HG03457 (cell line): ENCODE data around the gene ZG16.
"Not testable (repeated sequence)": the region's sequence is repeated elsewhere in the genome, so short reads cannot be mapped to it uniquely, and the experiment has no call there.

Experiments used
- ATAC-seq: cut with Tn5 transposase; IDR thresholded peaks from one replicate; pipeline ENCODE4 v1.9.1; 2021; ENCODE audit warnings: moderate number of reproducible peaks; ENCODE audit not compliant: unreplicated experiment

The ZG16 gene

DNA sequence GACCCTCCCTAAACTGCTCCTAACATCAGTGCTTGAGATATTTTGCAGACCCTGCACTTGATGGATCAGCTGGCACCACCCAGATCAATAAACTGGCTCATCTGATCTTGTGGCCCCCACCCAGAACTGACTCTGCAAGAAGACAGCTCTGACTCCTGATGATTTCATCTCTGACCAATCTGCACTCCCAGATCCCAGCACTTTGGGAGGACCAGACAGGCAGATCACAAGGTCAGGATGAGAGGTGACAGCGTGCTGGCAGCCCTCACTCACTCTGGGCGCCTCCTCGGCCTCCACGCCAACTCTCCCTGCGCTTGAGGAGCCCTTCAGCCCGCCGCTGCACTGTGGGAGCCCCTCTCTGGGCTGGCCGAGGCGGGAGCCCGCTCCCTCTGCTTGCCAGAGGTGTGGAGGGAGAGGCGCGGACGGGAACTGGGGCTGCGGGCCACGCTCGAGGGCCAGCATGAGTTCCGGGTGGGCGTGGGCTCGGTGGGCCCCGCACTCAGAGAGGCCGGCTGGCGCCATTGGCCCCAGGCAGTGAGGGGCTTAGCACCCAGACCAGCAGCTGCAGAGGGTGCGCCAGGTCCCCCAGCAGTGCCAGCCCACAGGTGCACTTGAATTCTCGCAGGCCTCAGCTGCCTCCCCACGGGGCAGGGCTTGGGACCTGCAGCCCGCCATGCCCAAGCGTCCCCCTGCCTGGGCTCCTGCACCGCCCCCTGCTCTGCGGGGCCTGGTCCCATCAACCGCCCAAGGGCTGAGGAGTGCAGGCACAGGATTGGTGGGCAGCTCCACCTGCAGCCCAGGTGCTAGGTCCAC, 29.9 kb upstream of the ZG16 start:
- no peak for ATAC-seq

DNA sequence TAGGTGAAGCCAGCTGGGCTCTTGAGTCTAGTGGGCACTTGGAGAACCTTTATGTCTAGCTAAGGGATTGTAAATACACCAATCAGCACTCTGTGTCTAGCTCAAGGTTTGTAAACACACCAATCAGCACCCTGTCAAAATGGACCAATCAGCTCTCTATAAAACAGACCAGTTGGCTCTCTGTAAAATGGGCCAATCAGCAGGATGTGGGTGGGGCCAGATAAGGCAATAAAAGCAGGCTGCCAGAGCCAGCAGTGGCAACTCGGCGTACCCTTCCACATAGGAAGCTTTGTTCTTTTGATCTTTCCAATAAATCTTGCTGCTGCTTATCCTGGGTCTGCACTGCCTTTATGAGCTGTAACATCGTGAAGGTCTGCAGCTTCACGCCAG, 29.3 kb upstream of the ZG16 start:
- not testable (repeated sequence) for ATAC-seq

DNA sequence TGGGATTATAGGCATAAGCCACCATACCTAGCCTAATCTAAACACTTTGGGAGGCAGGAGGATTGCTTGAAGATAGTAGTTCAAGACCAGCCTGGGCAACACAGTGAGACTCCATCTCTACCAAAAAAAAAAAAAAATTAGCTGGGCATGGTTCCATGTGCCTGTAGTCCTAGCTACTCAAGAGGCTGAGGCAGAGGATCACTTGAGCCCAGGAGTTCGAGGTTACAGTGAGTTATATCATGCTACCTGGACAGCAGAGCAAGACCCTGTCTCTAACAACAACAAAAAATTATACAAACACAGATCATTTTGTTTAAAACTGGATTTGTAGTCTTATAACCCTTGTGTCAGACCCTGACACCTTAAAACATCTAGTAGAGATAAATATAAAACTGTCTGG, 24.5 kb upstream of the ZG16 start:
- ATAC-seq, result no peak

DNA sequence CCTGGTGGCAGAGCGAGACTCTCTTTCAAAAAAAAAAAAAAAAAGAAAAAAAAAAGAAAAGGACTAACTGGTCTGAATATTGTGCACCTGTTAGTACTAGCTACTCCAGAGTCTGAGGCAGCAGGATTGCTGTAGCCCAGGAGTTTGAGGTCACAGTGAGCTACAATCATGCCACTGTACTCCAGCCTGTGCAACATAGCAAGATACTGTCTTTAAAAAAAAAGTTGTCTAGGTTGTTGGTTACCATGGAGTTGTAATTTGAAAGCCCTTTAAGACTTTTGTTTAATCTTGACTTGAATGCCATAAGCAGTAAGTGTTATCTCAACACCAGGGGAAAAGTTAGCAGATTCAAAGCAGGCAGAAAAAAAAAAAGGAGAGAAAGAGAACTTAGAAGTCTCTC, 21.4 kb upstream of the ZG16 start:
- ATAC-seq, result no peak

DNA sequence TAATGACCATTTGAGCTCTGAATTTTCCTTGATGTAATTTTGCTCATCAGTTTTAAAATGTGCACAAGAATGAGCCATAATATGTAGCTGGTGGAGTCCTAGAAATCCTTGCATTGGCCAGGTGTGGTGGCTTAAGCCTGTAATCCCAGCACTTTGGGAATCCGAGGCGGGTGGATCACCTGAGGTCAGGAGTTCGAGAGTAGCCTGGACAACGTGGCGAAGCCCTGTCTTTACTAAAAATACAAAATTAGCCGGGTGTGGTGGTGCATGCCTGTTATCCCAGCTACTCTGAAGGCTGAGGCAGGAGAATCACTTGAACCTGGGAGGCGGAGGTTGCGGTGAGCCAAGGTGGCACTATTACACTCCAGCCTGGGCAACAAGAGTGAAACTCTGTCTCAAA, 21.0 kb upstream of the ZG16 start:
- ATAC-seq, result not testable (repeated sequence)

GRCh38 chr16:29757950-29758466, 20.0 kb upstream of the ZG16 start:
- no peak for ATAC-seq

GRCh38 chr16:29760567-29761279, 17.3 kb upstream of the ZG16 start:
- no peak for ATAC-seq

DNA sequence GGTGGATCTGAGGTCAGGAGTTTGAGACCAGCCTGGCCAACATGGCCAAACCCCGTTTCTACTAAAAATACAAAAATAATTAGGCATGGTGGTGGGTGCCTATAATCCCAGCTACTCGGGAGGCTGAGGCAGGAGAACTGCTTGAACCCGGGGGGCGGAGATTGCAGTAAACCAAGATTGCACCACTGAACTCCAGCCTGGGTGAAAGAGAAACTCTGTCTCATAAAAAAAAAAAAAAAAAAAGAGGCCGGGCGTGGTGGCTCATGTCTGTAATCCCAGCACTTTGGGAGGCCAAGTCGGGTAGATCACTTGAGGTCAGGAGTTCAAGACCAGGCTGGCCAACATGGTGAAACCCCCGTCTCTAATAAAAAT, 16.8 kb upstream of the ZG16 start:
- ATAC-seq, result not testable (repeated sequence)

DNA sequence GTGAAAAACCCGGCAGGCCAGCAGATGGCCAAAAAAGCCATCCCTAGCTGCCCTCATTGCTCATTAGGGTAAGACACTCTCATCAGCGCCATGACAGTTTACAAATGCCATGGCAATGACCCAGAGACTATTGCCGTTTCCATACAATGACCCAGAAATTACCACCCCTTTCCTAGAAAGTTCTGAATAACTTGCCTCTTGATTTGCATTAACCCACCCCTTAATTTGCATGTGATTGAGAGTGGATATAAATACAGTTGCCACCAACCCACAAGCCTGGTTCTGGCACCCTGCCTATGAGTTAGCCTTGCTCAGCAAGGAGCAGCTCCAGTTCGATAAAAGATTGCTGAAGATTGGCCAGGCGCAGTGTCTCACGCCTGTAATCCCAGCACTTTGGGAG, 16.2 kb upstream of the ZG16 start:
- ATAC-seq, result no peak

GRCh38 chr16:29763326-29763725, 14.7 kb upstream of the ZG16 start:
- no peak for ATAC-seq

DNA sequence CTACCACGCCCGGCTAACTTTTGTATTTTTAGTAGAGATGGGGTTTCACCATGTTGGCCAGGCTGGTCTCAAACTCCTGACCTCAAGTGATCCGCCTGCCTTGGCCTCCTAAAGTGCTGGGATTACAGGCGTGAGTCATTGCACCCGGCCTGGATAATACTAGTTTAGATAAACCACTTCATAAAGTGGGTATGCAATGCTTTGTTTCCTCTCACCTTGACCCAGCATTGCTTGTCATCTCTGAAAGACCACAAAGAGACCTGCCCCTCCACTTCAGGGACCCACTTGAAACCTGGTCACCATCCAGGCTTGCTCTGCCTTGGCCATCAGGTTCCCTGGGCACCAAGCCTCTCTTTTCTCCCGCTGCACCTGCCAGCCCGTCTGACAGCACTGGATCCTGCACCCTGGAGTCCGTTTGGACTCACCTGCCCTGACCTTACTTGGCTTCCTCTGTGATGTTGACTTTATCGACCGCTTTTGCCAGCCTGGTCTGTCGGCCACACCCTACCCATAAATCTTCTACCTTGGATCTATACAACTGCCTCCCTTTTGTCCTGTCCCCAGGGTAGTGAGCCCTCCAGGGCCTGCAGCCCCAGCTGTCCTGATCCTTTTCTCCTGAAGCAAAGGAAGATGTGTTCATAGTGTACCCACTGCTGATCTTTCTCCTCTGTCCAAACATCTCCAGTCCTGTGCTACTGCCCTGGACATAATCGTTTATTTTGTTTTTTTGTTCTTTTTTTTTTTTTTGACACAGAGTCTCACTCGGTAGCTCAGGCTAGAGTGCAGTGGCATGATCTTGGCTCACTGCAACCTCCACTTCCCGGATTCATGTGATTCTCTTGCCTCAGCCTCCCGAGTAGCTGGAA, 12.7 kb upstream of the ZG16 start:
- no peak for ATAC-seq

- ATAC-seq, result no peak
Measured at GRCh38 chr16:29766571-29766970, 11.5 kb upstream of the ZG16 start.

DNA sequence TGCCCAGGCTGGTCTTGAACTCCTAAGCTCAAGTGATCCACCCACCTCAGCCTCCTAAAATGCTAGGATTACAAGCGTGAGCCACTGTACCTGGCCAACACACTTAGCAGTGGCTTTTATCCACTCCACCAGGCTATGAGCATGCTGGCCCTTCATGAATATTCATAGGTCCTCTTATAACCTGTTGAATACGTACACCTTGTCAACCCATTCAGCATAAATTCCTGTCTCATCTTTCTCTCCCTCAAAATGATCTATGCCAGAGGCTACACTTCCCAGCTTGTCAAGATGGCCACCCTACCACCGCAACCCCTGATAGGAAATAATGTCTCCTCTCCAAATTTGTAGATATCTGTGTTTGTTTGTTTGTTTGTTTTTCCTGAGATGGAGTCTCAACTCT, 11.0 kb upstream of the ZG16 start:
- ATAC-seq, result no peak

DNA sequence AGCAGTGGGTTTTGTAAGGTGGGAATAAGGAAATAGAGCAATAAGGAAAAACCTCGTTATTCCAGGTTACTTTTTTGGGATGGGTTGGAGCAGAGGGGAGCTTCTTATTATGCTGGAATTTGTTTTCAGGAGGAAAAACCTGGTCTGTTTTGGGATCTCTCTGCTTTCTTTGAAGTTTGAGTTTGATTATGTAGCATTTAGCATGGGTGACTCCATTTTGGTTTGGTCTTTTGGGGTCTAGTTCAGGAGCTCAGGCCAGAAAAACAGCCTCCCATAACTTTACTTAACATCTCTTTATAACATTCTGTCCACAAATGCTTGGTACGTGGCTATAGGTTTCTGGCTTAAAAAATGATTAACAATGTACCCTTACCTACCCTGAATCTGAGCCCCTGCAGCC, 8.5 kb upstream of the ZG16 start:
- ATAC-seq, result no peak

DNA sequence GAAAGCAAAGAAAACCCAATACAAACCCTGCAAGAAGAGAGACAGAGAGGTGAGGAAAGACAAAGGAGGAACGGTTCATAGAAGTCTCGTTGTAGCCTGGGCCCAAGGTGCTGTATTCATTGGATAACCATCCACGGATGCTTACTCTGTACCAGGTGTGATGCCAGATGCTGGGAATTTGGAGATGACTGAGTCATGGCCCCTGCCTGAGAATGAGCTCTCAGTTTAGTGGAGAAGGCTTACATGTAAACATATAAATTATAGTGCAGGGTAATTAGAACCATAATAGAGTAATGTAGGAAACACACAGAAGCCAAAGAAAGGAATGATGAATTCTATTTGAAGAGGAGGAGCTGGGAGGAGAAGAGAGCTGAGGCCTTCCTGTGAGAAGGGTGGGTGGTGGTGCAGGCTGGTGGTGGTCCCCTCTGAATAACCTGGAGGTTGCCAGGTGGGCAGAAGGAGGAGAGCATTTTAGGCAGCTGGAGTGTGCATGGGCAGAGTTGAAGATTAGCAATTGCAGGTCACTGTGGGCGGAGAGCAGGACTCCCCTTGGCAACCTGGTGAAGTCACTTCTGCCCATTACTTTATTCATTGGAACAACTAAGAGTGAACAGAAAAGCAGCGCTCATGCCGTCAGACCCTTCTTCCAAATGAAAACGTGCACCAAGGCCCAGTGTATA, 7.7 kb upstream of the ZG16 start:
- ATAC-seq, result no peak

DNA sequence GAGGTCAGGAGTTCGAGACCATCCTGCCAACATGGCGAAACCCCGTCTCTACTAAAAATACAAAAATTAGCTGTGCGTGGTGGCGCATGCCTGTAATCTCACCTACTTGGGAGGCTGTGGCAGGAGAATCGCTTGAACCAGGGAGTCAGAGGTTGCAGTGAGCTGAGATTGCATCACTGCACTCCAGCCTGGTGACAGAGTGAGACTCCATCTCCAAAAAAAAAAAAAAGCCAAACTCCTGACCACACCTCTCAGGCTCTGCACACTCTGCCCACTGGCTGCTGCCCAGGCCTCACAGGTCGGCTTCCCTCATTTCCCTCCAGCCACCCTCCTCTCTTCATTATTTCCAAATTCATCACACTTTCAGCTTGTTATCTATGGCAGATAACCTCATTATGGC, 5.7 kb upstream of the ZG16 start:
- ATAC-seq, result not testable (repeated sequence)

DNA sequence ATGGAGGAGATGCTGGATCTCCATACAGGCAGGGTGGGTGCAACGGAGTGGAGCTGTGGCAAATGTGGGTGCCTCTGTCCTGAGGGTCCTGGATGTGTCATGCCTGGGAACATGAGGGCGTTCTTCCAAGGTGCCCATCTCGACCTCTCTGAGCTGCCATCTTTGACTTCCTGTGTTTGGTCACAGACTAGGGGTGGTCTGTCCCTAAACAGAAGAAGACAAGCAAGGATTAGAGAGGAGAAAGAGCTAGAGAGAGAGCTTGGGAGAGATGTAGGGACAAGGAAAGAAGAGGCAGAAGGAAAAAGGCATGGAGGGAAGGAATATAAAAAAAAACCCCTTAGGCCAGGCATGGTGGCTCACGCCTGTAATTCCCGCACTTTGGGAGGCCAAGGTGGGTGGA, 3.3 kb upstream of the ZG16 start:
- no peak for ATAC-seq

DNA sequence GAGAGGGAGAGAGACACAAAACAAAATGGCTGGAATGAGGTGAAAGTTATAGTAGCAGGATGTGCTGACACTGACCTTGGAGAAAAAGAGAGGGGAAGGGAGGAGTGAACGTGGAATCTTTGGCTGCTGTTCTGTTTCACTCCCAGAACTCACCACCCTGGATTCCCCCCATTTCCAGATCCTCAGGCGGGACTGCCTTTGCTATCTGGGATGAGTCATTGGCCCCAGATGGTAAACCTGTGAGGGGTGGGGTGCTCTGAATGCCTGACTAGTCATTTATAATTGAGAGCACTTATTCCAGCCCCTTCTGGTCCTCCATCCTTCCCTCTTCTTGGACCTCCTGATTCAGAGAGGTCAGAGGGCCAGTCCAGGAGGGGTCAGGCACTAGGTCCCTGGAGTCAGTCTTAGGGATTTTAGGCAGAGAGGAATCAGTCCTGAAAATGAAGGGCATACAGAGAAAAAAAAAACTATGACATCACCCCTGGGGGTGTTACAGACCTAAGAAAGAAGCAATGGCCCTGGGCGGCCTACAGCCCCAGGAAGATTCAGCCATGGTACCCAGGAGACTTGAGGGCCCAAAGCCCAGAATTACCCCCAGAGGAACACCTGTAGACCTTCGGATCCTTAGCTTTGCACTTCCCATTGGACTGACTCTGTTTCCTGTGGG, 2.2 kb upstream of the ZG16 start:
- no peak for ATAC-seq

DNA sequence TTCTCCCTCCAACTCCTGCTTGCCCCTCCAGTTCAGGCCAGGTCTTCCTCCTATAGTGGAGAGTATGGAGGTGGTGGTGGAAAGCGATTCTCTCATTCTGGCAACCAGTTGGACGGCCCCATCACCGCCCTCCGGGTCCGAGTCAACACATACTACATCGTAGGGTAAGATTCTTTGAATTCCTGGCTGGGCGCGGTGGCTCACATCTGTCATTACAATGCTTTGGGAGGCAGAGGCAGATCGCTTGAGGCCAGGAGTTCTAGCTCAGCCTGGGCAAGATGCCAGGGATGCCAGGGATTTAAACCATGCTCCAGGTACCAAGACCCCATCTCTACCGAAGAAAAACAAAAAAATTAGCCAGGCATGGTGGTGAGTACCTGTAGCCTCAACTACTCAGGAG, 1.4 kb downstream of the ZG16 start:
- ATAC-seq, result no peak
